GM06990 (cell line): ENCODE results near the gene KIAA1671.

Experiments
- DNase-seq: peaks from one replicate; pipeline ENCODE4 v3.0.0-alpha.2; 2011; ENCODE audit not compliant: insufficient read length; ENCODE audit errors: extremely low read depth
- H3K27me3 ChIP-seq: replicated peaks from 2 replicates; pipeline ENCODE4 v1.6.0; 2011; ENCODE audit warnings: low read length; ENCODE audit not compliant: control insufficient read depth, insufficient read depth
- H3K36me3 ChIP-seq: 2 replicates; pipeline ENCODE4 v1.5.1; 2011; ENCODE audit warnings: low read length; ENCODE audit not compliant: control insufficient read depth, insufficient read depth
- H3K4me3 ChIP-seq: replicated peaks from 2 replicates; pipeline ENCODE4 v1.5.1; 2011; ENCODE audit warnings: low read depth, mild to moderate bottlenecking, control low read depth, low read length
- CTCF ChIP-seq: IDR thresholded peaks from 2 replicates; pipeline ENCODE4 v1.5.1; 2011; ENCODE audit warnings: low read length, control low read depth, mild to moderate bottlenecking, inconsistent platforms; ENCODE audit not compliant: insufficient read depth, poor library complexity, severe bottlenecking

Gene KIAA1671

GRCh38 chr22:25012741-25013143 is 60.2 kb downstream of the KIAA1671 start:
- no peak for TF ChIP-seq CTCF
- no peak for DNase-seq
- Histone ChIP-seq H3K27me3 (no peaks in the 10 kb centered on the region; the same call in 1 of the 2 replicates), H3K36me3 (no peaks in the 10 kb centered on the region), H3K4me3 (no peak overlapping the region)

- H3K27me3 ChIP-seq: no peaks in the 10 kb centered on the region; the same call in 1 of the 2 replicates
- no peak overlapping the region for H3K4me3 ChIP-seq
- no peak for DNase-seq
- TF ChIP-seq CTCF: no peak
- H3K36me3 ChIP-seq: no peaks in the 10 kb centered on the region
Measured at GRCh38 chr22:25013607-25014006, 61.1 kb downstream of the KIAA1671 start.

GRCh38 chr22:25014896-25015755 is 62.6 kb downstream of the KIAA1671 start:
- H3K4me3 ChIP-seq: no peak overlapping the region
- H3K36me3 ChIP-seq: no peaks in the 10 kb centered on the region
- TF ChIP-seq CTCF: no peak
- H3K27me3 ChIP-seq: no peaks in the 10 kb centered on the region; the same call in 1 of the 2 replicates
- DNase-seq: no peak

- Histone ChIP-seq H3K27me3 (no peaks in the 10 kb centered on the region; the same call in 1 of the 2 replicates), H3K36me3 (no peaks in the 10 kb centered on the region), H3K4me3 (no peak overlapping the region)
- no peak for DNase-seq
- no peak for TF ChIP-seq CTCF
Measured at GRCh38 chr22:25016311-25016710, 63.8 kb downstream of the KIAA1671 start.

GRCh38 chr22:25018009-25018408 is 65.5 kb downstream of the KIAA1671 start:
- no peak for TF ChIP-seq CTCF
- DNase-seq: no peak
- H3K36me3 ChIP-seq: no peaks in the 10 kb centered on the region

More at GRCh38 chr22:25018009-25018408, 65.5 kb downstream of the KIAA1671 start:
- Histone ChIP-seq H3K27me3 (no peaks in the 10 kb centered on the region; the same call in 1 of the 2 replicates), H3K4me3 (no peak overlapping the region)
